ENCODE data around the gene MECR.
"Not testable (repeated sequence)": the region's sequence is repeated elsewhere in the genome, so short reads cannot be mapped to it uniquely, and the experiment has no call there.

MECR gene

DNA sequence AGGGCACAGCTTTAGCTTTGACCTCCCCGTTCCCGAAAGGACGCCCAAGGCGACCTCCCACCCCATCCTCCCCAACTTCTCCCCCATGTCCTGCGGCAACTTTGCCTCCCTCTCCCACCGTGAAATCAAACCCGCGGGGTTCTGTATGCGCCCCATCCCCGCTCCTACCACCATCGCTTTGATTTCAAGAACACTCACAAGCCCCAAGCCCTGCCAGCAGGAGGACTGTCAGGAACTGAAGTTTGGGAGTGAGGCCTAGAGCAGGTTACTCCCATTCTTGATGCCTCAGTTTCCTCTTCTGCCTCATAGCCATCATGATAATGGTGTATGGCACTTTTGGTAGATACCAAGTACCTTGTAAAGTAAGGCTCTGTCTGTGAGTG lies 7.9 kb upstream of the MECR start:
- DNase-seq (ENCODE audit: low read depth, low spot score), result no peak
- H3K4me3 ChIP-seq (ENCODE audit: low read length), result no peak overlapping the region

DNA sequence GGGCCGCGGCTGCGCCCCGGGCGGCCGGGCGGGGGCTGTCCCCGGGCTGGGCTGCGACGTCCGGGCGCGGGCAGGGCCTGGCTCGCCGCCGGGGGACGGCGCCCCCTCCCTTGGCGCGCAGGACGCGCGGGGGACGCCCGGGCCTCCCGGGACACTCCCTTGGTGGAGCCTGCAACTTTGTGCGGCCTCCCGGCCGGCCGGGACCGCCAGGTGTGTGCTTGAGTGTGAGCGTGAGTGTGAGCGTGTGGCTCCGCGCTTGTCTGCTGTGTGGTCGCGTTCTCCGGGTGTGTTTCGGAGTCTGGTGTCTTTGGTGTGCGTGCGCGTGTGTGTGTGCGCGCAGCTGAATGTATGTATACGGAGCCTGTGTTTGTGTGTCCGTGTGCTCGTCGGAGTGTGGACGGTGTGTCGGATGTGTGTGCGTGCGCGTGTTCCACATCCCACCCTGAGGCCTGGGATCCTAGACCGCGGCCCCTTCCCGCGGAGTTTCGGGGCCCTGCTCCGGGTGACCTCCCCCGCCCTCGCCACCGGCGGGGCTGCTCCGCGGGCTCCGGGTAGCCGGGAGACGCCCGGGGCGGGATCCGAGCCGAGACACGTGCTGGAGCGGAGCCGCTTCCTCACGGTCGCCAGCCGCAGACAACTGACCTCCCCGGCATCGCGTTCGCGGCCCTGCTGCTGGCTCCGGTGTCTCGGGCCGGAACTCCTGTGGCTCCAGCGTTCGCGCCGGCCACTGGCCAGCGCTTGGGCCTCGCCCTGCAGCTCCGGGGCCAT lies 7.3 kb upstream of the MECR start:
- H3K4me3 ChIP-seq (ENCODE audit: low read length), result peak overlapping the region; percentile 24

DNA sequence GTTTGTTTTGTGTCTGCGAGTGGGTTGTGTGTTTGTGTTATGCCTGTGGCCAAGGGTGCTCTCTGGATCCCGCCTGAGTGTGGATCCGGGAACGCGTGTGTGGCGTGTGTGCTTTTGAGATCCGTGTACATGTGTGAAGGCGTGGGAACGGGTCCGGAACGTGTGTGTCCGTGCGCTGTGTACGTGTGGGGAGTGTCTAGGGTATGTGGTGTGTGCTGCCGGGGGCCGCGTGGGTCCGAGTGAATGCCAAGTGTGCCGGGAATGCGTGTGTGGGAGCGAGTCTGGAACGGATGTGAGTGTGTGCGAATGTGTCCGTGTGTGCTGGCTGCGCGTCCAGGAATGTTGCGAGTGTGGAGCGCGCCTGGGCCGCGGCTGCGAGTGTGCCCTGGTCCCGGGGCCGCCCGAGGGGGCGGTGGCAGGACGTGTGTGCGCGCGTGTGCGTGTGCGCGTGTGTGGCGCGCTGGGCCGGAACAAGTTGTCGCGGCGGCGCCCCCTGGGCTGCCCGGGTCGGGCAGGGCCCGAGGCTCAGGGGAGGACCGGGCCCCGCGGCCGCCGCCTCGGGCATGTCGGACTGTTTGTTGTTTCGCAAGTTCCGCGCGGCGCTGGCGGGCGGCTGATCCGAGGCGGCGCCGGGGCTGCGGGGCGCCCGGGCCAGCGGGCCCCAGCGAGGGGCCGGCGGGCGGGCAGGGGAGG lies 6.5 kb upstream of the MECR start:
- H3K4me3 ChIP-seq (ENCODE audit: low read length), result peak overlapping the region; percentile 70
- DNase-seq (ENCODE audit: low read depth, low spot score), result no peak

More for the DNA sequence above, 7.3 kb upstream of the MECR start:
- no peak for DNase-seq (ENCODE audit: low read depth, low spot score)

DNA sequence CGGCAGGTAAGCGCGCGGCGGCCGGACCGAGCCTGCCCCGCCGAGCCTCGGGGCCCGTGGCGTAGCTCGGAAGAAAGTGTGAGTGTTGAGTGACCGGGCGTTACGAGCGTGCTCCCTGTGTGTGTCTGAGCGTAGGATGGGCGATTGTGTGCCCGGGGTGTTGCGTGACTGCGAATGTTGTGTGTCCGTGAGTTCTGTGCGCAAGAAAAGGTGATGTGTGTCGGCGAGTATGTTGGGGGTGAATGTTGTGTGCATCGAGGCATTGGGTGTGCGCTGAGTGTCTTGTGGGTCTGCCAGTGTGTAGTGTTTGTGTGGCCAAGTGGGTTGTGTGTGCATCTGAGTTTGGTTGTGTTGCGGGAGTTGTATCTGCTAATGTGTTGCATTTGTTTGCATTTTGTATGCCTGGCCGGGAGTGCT lies 6.0 kb upstream of the MECR start:
- H3K4me3 ChIP-seq (ENCODE audit: low read length), result peak overlapping the region; percentile 70
- no peak for DNase-seq (ENCODE audit: low read depth, low spot score)

DNA sequence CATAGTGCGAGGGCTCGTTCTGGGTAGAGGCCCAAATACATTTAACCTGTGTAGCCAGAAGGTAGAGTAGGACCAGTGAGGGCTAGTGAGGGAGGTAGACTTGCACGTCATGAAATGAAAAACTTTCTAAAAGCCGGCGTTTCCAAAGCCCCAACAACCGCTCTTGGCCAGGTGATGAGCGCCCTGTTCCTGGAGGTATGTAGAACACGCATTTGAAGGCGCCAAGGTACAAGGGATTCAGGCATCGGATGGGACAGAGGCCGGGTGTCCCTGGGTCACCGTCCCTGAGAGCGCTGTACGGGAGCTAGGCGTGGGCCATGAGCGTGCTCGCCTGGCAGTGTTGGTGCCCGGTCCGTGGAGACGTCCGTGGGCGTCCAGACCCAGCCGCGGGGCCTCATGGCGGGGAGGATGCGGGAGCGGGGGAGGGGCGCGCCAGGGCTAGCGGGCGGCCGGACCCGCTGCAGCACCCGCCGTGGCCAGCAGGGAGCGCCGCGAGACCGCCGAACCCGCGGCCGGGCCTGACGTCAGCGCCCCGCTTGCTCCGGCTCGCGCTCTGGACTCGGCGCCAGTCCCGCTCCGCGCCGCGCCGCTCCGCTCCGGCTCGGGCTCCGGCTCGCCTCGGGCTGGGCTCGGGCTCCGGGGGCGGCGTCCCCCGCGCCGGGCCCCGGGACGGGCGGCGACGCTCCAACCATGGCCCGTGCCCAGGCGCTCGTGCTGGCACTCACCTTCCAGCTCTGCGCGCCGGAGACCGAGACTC lies 5.4 kb upstream of the MECR start, which contains the start of gene PTPRU:
TSS of gene PTPRU (plus strand) at position 568 of the 757 bp plus-strand sequence. CDS start at position 691, 123 bp downstream.
- peak within 1 kb of the TSS; percentile 70 for H3K4me3 ChIP-seq (ENCODE audit: low read length)
- DNase-seq (ENCODE audit: low read depth, low spot score), result no peak

DNA sequence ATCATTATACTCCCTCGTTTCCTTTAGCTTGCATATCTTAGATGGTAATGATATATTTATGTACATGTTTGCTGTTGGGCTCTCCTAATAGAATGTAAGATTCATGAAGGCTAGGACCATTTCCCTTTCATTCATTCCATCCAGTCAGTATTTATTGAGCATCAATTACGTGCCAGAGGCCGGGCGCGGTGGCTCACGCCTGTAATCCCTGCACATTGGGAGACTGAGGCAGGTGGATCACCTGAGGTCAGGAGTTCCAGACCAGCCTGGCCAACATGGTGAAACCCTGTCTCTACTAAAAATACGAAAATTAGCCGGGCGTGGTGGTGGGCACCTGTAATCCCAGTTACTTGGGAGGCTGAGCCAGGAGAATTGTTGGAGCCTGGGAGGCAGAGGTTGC lies 4.1 kb upstream of the MECR start:
- not testable (repeated sequence) for H3K4me3 ChIP-seq (ENCODE audit: low read length); DNase-seq (ENCODE audit: low read depth, low spot score)

DNA sequence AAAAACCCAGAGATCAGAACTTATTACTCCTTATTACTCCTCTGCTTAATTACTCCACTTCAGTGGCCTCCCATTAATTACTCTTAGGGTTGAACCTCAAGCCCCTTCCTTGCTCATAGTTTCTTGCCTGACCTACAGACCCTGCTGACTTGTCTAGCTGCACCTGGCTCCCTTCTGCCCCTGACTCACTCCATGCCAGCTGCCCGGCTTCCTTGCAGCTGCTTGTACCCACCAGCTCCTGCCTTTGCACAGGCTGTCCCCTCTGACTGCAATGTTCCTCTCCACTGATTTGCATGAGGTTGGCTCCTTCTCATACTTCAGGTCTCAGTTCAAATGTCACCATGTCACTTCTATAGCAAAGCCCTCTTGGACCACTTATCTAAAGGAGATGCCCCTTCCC lies 3.7 kb upstream of the MECR start:
- DNase-seq (ENCODE audit: low read depth, low spot score), result no peak
- H3K4me3 ChIP-seq (ENCODE audit: low read length), result no peak overlapping the region

DNA sequence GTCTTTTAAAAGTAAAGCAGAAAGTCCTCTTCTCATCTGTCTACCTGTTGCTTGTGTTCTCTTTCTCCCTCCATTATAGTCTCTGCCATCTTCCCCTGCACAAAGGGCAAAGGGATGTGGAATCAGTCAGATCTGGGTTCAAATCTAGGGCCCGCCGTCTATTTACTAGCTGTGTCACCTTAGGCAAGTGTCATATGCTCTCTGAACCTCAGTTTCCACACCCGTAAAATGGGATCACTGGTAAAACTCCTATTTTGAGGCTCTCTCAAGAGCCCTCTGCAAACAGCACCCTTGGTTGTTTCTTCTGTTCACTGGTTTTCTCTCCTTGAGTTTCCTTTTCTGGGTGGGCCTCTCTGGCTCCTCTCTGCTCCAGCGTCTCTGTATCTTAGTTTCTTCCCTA lies 3.0 kb upstream of the MECR start:
- no peak for DNase-seq (ENCODE audit: low read depth, low spot score)
- H3K4me3 ChIP-seq (ENCODE audit: low read length), result no peak overlapping the region

DNA sequence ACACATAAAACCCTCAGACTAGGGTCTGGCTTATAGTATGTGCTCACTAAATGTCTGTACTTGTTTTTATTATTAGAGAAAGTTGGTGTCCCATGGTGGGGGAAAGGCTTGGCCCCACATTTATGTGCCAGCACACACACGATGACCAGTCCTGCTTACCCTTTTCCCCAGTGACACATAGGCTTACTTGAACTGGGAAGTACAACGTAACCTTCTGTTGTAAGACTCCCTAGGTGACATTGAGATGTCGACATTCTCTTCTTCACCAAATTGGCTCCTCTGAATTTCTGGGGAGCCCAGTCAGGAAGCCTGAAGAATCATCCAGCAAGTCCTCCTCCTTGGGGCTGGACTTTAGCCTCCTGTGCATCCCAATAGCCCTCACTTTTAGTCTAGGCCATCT lies 1.7 kb upstream of the MECR start:
- no peak overlapping the region for H3K4me3 ChIP-seq (ENCODE audit: low read length)
- no peak for DNase-seq (ENCODE audit: low read depth, low spot score)

DNA sequence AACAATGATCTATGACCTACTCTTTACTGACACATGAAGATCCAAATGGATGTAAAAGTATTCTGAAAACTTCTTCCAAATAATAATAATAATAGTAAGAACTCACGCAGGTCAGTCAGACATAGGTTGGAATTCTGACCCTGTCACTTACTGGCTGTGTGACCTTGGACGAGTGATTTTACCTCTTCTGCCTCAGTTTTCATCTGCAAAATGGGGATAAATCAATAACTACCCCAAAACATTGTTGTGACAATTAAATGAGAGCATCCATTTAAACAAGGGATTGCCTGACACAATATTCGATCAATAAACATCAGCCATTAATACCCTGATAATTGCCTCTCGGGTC lies 556 bp downstream of the MECR start:
- no peak for DNase-seq (ENCODE audit: low read depth, low spot score)
- peak overlapping the region; percentile 94 for H3K4me3 ChIP-seq (ENCODE audit: low read length)

DNA sequence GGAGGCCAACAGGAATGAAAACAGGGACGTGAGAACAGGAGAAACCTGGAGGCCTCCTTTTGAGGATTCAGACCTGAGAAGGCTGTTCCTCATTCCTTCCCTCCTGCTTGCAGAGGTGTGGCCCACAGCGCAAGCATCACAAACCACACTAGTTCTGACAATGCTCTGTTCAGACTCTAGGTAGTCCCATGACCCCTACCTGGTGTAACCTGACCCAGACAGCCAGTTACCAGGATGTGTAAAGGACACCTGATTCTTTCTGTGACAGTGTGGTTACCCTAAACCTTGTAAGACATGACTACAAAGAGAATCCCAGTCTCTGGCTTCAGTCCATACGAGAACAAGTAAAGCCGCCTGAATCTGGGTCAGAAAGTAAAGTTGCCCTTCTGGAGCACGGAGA lies 3.2 kb downstream of the MECR start:
- H3K4me3 ChIP-seq (ENCODE audit: low read length), result no peak overlapping the region
- no peak for DNase-seq (ENCODE audit: low read depth, low spot score)

DNA sequence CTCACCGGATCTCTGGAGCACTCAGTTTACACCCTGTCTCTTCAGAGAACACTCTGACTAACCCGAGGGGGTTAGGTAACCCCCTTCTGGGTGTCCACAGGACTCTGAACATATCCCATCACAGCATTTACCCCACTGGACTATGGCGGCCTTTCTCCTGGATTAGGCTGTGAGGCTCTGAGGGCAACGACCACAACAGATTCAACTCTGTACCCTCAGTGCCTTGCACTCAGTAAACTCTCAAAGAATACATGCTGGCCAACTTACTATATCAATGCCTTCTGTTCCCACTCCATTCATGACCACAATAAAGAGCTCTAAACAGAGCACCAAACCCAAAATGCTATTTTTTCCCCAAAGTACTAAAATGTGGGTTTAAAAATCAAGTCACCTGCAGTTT lies 5.4 kb downstream of the MECR start:
- no peak for DNase-seq (ENCODE audit: low read depth, low spot score)
- no peak overlapping the region for H3K4me3 ChIP-seq (ENCODE audit: low read length)

DNA sequence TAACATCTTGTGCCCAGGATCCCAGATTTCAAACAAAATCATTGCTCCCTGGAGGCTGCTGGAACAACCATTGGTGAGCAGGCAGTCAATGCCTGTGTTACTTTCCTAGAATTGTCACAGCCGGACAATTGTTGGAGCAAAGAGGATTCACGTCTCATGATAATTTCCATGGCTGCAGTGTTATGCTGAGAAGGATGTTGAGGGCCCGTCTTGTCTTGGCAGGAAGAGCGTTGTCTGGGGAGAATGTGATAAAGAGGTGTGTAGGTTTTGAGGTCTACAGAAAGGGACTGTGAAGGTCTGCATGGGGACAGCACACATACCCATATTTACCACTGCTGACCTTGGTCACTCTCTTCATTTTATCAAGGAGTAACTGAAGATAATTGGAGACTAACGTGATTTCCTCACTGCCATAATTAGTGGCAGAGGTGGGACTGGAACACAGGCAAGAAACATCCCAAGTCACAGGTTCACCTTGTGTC lies 6.3 kb downstream of the MECR start:
- H3K4me3 ChIP-seq (ENCODE audit: low read length), result no peak overlapping the region
- no peak for DNase-seq (ENCODE audit: low read depth, low spot score)

DNA sequence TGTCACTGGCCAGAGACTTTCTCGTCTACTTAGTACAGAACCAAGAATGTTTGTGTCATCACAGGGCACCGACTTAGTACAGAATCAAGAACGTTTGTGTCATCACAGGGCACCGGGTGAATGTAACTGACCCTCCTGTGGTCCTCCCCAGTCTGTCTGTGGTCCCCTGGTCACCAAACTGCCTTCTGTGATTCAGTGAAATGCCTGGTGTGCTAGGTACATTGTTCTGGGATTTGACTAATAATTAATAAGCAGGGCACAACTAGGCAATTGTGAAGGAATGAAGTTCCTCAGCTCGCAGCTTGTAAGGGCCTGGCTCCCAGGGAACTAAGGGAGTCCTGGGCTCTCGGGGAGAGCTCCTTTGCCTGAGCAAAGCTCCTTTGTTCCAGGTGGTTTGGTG lies 7.2 kb downstream of the MECR start:
- no peak for DNase-seq (ENCODE audit: low read depth, low spot score)
- H3K4me3 ChIP-seq (ENCODE audit: low read length), result no peak overlapping the region

DNA sequence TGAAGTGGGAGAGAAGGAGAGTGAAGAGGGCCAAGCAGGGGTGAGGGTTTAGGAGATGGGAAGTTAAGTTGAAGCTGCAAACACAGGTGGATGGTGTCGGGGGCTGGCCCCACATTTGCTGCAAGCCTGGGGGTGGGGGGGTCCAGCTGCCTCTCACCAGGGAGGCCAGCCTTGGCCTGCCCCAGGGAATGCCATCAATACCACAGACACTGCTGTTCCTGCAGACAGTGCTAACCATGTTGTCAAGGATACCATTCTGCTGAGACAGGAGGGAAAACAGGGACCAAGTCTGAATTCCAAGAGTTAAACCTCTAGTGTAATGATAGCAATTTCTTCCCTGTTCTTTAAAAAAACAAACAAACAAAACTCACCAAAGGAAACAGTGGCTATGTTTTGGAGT lies 8.0 kb downstream of the MECR start:
- no peak for DNase-seq (ENCODE audit: low read depth, low spot score)
- H3K4me3 ChIP-seq (ENCODE audit: low read length), result no peak overlapping the region

DNA sequence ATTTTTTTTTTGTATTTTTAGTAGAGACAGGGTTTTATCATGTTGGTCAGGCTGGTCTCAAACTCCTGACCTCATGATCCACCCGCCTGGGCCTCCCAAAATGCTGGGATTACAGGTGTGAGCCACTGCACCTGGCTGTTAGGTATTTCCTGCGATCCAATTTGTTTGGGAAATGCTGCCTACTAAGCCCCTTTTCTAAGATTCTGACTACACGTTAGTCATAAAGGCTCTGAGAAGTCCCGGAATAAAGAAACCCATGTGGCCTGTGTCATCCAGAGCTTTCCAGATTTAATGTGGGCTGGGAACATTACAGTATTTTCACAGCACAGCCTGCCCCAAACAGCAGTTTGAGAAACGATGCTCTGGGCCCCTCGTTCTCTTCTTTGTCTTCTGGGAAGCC lies 8.5 kb downstream of the MECR start:
- DNase-seq (ENCODE audit: low read depth, low spot score); H3K4me3 ChIP-seq (ENCODE audit: low read length): not testable (repeated sequence)

DNA sequence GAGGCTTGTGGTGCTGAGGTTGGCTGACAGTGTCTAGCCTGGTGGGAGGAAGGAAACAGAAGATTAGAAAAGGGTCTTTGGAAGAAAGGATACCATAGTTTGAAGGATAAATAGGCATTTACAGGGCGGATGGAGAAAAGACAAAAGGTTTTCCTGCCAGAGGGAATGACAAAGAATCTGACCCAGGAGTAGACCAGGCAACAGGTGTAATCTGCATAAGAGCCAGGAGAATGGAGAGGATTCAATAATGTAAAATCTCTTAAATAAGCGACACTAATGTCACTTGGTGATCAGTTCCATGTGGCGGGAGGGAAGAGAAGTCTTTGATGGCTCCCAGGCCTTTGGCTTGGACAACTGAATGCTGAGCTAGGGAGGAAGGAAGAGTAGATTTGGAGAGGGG lies 9.4 kb downstream of the MECR start:
- H3K4me3 ChIP-seq (ENCODE audit: low read length), result no peak overlapping the region
- DNase-seq (ENCODE audit: low read depth, low spot score), result no peak

DNA sequence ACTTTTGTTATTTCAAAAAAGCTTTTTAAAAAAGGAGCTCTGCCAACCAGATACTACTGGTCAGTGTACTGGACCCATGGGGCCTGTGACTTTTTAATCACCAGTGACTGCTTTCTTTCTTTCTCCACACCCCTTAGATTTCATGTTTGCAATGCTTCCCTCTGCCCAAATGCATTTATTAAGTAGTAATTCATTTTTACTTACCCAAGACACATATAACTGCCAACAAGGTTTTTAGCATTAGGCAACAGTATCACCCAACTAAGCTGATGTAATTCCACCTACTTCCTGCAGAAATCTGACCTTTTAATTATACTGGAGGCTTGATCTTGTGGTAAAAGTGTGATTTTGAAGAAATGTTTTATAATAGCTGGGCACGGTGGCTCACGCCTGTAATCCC lies 12.5 kb downstream of the MECR start:
- DNase-seq (ENCODE audit: low read depth, low spot score), result no peak
- H3K4me3 ChIP-seq (ENCODE audit: low read length), result no peak overlapping the region

DNA sequence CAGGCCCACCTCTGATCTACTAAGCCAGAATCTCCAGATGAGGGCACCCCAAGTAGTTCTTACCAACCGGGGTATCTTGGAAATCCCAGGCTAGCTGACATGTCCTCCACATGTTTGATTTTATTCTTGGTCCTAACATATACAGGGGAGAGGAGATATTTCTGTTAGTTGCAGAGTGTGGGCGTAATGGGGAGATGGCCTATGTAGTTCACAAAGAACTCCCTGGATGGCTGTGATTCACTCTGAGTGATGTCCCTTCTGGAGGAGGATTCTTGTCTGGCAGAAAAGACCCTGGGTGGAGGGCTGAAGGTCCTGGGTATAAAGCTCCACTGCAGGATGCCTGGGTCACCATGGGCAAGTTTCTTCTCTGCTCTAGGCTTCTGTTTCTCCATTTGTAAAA lies 13.1 kb downstream of the MECR start:
- H3K4me3 ChIP-seq (ENCODE audit: low read length), result no peak overlapping the region

DNA sequence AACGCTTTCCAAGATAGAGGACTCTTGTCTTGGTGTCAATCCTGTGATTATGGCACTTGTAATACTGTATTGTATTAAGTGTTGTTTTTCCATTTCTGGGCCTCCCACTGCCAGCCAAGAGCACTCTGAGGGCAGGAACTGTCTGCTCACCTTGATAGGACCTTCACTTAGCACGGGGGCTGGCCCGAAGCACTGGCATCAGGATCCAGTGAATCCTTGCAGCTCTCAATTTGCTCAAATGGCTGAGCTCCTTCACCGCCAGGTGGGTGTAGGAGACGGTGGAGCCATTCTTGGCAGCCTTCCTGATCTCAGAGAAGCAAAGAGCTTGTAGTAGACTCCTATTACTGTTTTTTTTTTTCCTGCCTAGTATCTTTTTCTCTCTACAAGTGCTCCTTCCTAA lies 17.7 kb downstream of the MECR start:
- no peak overlapping the region for H3K4me3 ChIP-seq (ENCODE audit: low read length)
- no peak for DNase-seq (ENCODE audit: low read depth, low spot score)

More for the DNA sequence above, 13.1 kb downstream of the MECR start:
- DNase-seq (ENCODE audit: low read depth, low spot score), result no peak

Data from Jurkat, Clone E6-1 (cell line).